ENCODE data around the gene FAM187B. TPM values are rescaled to one million over a fixed set of nuclear protein-coding genes. Genes with fewer than 3 reads are reported as not detected.
A peak's percentile ranks its signal among the peaks of the same experiment; 100 is the strongest.
"Not testable (repeated sequence)": the region's sequence is repeated elsewhere in the genome, so short reads cannot be mapped to it uniquely, and the experiment has no call there.

Gene FAM187B
- total RNA-seq, 1 donor from 2014 or later, result not detected

DNA sequence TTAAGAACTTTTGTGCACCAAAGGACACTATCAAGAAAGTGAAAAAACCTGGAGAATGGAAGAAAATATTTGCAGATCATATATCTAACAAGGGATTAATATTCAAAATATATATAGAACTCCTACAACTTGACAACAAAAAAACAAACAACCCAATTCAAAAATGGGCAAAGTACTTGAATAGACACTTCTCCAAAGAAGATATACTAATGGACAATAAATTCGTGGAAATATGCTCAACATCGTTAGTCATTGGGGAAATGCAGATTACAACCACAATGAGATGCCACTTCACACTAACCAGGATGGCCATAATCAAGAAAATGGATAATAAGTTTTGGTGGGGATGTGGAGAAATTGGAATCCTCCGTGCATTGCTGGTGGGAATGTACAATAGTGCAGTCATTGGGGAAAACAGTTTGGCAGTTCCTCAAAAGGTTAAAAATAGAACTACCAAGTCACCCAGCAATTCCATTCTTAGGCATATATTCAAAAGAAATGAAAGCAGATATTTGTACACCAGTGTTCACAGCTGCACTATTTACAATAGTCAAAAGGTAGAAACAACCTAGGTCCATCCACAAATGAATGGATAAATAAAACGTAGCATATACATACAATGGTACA is 18.0 kb upstream of the FAM187B start:
- H3K4me3 ChIP-seq, result no peak overlapping the region
- peaks cover 53% of the 10 kb centered on the region for H3K27me3 ChIP-seq (ENCODE audit: low read depth)

DNA sequence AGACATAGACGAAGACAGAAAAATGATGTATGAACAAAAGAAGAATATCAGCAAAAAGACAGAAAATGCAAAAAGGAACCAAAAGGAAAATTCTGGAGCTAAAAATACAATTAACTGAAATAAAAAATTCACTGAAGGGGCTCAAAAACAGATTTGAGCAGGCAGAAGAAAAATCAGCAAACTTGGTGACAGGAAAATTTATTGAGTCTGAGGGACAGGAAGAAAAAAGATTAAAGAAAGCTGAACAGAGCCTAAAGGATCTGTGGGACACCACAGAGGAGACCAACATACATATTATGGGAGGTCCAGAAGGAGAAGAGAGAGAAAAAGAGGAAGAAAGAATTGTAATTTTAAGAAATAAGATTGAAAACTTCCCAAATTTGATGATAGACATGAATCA is 12.9 kb upstream of the FAM187B start:
- intact Hi-C loops (cut with micrococcal nuclease), result no loop called here
- no peak for DNase-seq
- Histone ChIP-seq H3K27ac (replicated peaks) (no peak overlapping the region), H3K4me3 (no peak overlapping the region), H3K36me3 (no peaks in the 10 kb centered on the region), H3K27me3 (ENCODE audit: low read depth) (peaks cover 7% of the 10 kb centered on the region), H3K9me3 (replicated peaks) (peaks cover 29% of the 10 kb centered on the region), H3K4me1 (no peaks in the 10 kb centered on the region)
- no peak for TF ChIP-seq CTCF (IDR thresholded peaks at IDR 0.05; ENCODE audit: borderline replicate concordance)

More for the DNA sequence above, 18.0 kb upstream of the FAM187B start:
- peak overlapping the region; percentile 69 for H3K27ac ChIP-seq (replicated peaks)
- no peak for DNase-seq
- no peak for TF ChIP-seq CTCF (IDR thresholded peaks at IDR 0.05; ENCODE audit: borderline replicate concordance)
- H3K36me3 ChIP-seq, result no peaks in the 10 kb centered on the region
- H3K9me3 ChIP-seq (replicated peaks), result peaks cover 20% of the 10 kb centered on the region
- intact Hi-C loops (cut with micrococcal nuclease), result no loop called here
- peaks cover 28% of the 10 kb centered on the region for H3K4me1 ChIP-seq

DNA sequence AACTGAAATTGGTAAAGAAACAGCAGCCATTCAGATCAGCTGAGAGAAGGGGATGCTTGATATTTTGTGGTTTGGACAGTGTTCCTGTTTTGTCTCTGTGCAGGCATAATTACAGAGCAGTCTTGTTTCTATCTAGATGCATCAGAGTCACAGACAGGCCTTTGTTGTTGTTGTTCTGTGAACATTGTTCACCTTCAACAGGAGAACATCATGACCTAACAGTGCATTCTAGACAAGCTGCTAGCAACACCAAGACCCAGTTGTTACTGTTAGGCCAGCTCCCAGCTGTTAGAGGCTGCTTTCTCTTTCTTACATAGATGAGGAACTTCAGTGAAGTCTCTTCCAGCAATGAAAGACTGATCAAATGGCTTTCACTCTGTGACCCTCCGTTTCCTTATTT is 11.8 kb upstream of the FAM187B start:
- H3K4me1 ChIP-seq, result no peaks in the 10 kb centered on the region
- no peak overlapping the region for H3K4me3 ChIP-seq
- peaks cover 18% of the 10 kb centered on the region for H3K9me3 ChIP-seq (replicated peaks)
- no peaks in the 10 kb centered on the region for H3K27me3 ChIP-seq (ENCODE audit: low read depth)
- DNase-seq, result no peak
- H3K36me3 ChIP-seq, result no peaks in the 10 kb centered on the region
- TF ChIP-seq CTCF (IDR thresholded peaks at IDR 0.05; ENCODE audit: borderline replicate concordance), result no peak
- H3K27ac ChIP-seq (replicated peaks), result no peak overlapping the region
- intact Hi-C loops (cut with micrococcal nuclease), result no loop called here

DNA sequence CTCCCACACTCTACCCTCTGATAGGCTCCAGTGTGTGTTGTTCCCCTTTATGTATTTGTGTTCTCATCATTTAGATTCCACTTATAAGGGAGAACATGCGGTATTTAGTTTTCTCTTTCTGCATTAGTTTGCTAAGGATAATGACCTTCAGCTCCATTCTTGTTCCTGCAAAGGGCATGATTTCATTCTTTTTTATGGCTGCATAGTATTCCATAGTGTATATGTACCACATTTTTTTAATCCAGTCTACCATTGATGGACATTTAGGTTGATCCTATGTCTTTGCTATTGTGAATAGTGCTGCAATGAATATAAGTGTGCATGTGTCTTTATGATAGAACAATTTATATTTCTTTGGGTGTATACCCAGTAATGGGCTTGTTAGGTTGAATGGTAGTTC is 11.1 kb upstream of the FAM187B start:
- H3K4me3 ChIP-seq; H3K27me3 ChIP-seq (ENCODE audit: low read depth); intact Hi-C loops (cut with micrococcal nuclease); DNase-seq; H3K27ac ChIP-seq (replicated peaks); H3K36me3 ChIP-seq; H3K4me1 ChIP-seq: not testable (repeated sequence)
- H3K9me3 ChIP-seq (replicated peaks), result peaks cover 18% of the 10 kb centered on the region

DNA sequence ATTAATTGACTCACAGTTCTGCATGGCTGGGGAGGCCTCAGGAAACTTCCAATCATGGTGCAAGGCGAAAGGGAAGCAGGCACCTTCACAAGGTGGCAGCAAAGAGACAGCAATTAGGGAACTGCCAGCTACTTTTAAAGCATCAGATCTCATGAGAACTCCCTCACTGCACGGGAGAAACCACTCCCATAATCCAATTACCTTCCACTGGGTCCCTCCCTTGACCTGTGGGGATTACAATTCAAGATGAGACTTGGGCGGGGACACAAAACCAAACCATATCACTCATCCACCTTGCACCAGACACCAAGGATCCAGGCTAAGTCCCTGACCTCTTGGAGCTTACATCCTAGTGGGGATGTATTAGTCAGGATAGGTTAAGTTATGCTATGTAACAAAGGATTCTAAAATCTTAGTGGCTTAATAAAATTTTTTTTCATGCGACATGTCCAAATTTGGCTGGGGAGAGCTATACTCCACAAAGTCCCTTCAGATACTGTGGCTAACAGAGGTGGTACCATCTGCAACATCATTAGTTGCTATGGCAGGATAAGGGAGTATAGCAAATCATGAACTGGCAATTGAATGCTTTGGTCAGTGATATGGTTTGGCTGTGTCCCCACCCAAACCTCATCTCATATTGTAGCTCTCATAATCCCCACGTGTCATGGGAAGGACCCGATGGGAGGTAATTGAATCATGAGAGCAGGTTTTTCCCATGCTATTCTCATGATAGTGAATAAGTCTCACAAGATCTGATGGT is 8.3 kb upstream of the FAM187B start:
- peak; percentile 34 for TF ChIP-seq CTCF (IDR thresholded peaks at IDR 0.05; ENCODE audit: borderline replicate concordance)
- DNase-seq, result no peak
- H3K4me3 ChIP-seq, result no peak overlapping the region

DNA sequence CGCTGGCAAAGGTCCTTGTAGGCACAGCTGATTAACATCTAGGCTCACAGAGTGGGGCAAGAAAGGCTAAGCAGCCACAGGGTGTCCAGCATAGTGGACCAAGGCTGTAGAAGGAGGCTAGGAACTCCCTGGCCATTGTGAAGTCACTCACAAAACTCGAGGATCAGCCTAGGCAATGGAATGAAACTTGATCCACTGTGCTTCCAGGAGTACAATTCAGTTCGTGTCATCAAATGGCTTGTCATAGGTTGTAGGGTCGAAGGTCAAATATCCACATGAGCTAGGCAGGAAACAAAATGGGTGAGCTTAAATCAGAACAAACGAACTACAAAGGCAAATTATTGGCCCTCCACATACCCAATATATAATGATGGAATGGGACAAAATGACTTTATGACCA is 4.4 kb upstream of the FAM187B start:
- no peak overlapping the region for H3K27ac ChIP-seq (replicated peaks)
- H3K4me3 ChIP-seq, result no peak overlapping the region
- TF ChIP-seq CTCF (IDR thresholded peaks at IDR 0.05; ENCODE audit: borderline replicate concordance), result no peak
- peaks cover 6% of the 10 kb centered on the region for H3K27me3 ChIP-seq (ENCODE audit: low read depth)
- no peak for DNase-seq
- intact Hi-C loops (cut with micrococcal nuclease), result no loop called here
- no peaks in the 10 kb centered on the region for H3K4me1 ChIP-seq
- H3K9me3 ChIP-seq (replicated peaks), result no peaks in the 10 kb centered on the region
- H3K36me3 ChIP-seq, result no peaks in the 10 kb centered on the region

More for the DNA sequence above, 8.3 kb upstream of the FAM187B start:
- Histone ChIP-seq H3K36me3 (no peaks in the 10 kb centered on the region), H3K27me3 (ENCODE audit: low read depth) (peaks cover 6% of the 10 kb centered on the region), H3K4me1 (no peaks in the 10 kb centered on the region), H3K27ac (replicated peaks) (no peak overlapping the region), H3K9me3 (replicated peaks) (peaks cover 14% of the 10 kb centered on the region)
- intact Hi-C loops (cut with micrococcal nuclease), result no loop called here
